ENCODE results near the gene MCM6. TPM values are rescaled to one million over a fixed set of nuclear protein-coding genes. Genes with fewer than 3 reads are reported as not detected.
A peak's percentile ranks its signal among the peaks of the same experiment; 100 is the strongest.

Gene MCM6
- total RNA-seq, 4 donors from 2014 or later: 5.9 to 9.5 (median 7.1) TPM

DNA sequence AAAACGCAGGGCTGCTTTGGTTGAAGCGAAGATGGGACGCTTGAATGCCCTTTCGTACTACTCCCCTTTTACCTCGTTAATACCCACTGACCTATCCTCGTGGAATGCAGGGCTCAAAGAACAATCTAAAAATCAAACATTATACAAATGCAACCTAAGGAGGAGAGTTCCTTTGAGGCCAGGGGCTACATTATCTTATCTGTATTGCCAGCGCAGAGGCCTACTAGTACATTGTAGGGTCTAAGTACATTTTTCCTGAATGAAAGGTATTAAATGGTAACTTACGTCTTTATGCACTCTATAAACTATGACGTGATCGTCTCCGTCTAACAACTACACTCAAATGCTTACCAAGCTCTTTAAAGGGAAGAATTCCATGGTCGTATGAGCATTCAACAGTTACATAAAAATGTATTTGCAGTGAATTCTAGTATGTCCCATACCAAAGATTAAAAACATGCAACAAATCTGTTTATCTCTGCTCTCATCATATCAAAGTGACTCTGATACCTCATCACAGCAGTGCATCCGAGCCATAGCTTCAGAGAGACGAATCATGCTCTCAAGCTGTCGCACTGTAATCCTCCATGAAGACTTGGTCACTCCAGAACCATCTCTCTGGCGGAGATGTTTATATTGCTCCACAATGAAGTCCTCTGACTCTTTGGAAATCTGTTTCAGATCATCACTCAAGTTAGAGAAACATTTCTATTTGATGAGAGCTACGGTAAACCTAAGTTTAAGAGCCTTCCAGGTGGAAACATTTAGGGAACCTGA lies 25.2 kb downstream of the MCM6 start:
- TF ChIP-seq, protein P1, sequence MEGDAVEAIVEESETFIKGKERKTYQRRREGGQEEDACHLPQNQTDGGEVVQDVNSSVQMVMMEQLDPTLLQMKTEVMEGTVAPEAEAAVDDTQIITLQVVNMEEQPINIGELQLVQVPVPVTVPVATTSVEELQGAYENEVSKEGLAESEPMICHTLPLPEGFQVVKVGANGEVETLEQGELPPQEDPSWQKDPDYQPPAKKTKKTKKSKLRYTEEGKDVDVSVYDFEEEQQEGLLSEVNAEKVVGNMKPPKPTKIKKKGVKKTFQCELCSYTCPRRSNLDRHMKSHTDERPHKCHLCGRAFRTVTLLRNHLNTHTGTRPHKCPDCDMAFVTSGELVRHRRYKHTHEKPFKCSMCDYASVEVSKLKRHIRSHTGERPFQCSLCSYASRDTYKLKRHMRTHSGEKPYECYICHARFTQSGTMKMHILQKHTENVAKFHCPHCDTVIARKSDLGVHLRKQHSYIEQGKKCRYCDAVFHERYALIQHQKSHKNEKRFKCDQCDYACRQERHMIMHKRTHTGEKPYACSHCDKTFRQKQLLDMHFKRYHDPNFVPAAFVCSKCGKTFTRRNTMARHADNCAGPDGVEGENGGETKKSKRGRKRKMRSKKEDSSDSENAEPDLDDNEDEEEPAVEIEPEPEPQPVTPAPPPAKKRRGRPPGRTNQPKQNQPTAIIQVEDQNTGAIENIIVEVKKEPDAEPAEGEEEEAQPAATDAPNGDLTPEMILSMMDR (IDR thresholded peaks at IDR 0.05): no peak
- TF ChIP-seq POLR2A (IDR thresholded peaks at IDR 0.05): no peak
- no peak for DNase-seq
- 87% methylated on average over 17 of the region's 17 CpGs for WGBS, 2 donors
- no peaks in the 10 kb centered on the region for H3K27me3 ChIP-seq
- no peak overlapping the region for H3K4me3 ChIP-seq (replicated peaks in 1 of 3)
- H3K36me3 ChIP-seq: peaks cover 0 to 5% of the 10 kb centered on the region in 2 donors
- H3K4me1 ChIP-seq: peaks cover 0 to 2% of the 10 kb centered on the region in 2 donors
- no peak overlapping the region for H3K27ac ChIP-seq
- no peaks in the 10 kb centered on the region for H3K9me3 ChIP-seq
- intact Hi-C loops (cut with DNase I): no loop called here

DNA sequence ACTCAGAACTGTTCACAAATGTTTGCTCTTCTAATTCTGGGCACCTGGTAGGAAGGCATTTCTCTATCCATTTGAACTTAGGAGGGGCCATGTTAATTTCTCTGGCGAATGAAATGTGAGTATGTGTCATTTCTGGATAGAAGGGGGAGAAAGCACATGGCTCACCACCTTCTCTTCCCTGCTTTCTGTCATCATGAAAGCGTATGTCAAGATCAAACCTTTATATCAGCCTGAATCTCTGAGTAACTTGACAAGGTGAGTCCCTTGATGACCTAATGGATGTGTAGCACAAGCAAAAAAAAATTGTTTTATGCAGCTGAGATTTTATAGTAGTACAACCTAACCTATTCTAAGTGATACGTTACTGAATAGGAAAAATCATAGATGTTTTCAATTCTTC lies 27.2 kb downstream of the MCM6 start:
- no peak for DNase-seq
- Histone ChIP-seq H3K36me3 (peaks cover 0 to 8% of the 10 kb centered on the region in 2 donors), H3K4me3 (replicated peaks in 1 of 3) (no peak overlapping the region), H3K9me3 (no peaks in the 10 kb centered on the region), H3K27ac (no peak overlapping the region), H3K4me1 (peaks cover 0 to 3% of the 10 kb centered on the region in 2 donors), H3K27me3 (no peaks in the 10 kb centered on the region)
- TF ChIP-seq, protein P1 (IDR thresholded peaks at IDR 0.05): no peak
- no peak for TF ChIP-seq POLR2A (IDR thresholded peaks at IDR 0.05)
- intact Hi-C loops (cut with DNase I): no loop called here
- 94 to 96% methylated on average over 3 of the region's 3 CpGs for WGBS, 2 donors

DNA sequence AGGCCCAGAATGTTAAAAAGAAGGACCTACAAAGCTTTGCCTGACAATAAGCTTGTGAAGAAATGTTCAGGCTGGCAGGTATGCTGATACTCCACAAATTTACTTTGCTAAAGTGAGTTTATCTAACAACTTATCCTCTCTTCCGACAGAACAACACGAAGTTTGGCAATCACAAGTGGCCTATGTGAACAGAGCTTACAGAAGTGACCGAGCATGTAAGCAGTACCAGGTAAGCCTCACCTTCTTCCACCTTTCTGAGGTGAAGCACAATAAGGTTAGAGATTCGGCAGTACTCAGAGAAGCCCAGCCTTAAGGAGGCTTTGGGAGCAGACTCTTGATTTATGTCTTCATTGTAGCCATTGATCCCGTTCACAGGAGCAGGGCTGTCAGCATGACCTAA lies 30.2 kb downstream of the MCM6 start:
- no peak overlapping the region for H3K4me3 ChIP-seq (replicated peaks in 1 of 3)
- H3K36me3 ChIP-seq: peaks cover 0 to 8% of the 10 kb centered on the region in 2 donors
- H3K9me3 ChIP-seq: no peaks in the 10 kb centered on the region
- H3K27me3 ChIP-seq: no peaks in the 10 kb centered on the region
- peaks cover 0 to 3% of the 10 kb centered on the region in 2 donors for H3K4me1 ChIP-seq
- intact Hi-C loops (cut with DNase I): no loop called here
- DNase-seq: peak; percentile 3
- TF ChIP-seq, protein P1 (IDR thresholded peaks at IDR 0.05): no peak
- TF ChIP-seq POLR2A (IDR thresholded peaks at IDR 0.05): no peak
- H3K27ac ChIP-seq: no peak overlapping the region
- WGBS, 2 donors: 61 to 75% methylated on average over 5 of the region's 5 CpGs

DNA sequence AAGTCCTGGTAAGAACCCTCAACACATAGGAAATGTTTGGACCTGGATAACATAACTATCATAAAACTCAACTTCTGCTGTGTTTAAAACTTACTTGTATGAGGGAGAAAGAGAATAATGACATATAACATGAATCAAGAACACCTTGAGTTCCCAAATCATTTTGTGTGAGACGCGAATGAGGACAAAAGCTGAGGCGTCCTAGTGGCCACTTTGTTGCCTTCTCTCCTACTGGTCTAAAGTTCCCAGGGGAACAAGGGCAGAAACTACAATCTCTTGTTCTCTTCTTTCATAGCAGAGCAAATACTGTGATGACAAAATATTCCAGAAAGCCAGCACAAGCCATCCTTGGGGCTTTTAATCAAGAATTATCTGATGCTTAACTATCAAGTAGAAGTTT lies 31.0 kb downstream of the MCM6 start:
- TF ChIP-seq, protein P1 (IDR thresholded peaks at IDR 0.05): no peak
- no peak for TF ChIP-seq POLR2A (IDR thresholded peaks at IDR 0.05)
- 95 to 98% methylated on average over 3 of the region's 3 CpGs for WGBS, 2 donors
- peaks cover 0 to 7% of the 10 kb centered on the region in 2 donors for H3K4me1 ChIP-seq
- intact Hi-C loops (cut with DNase I): no loop called here
- H3K27ac ChIP-seq: no peak overlapping the region
- H3K4me3 ChIP-seq (replicated peaks in 1 of 3): no peak overlapping the region
- DNase-seq: no peak
- H3K27me3 ChIP-seq: no peaks in the 10 kb centered on the region
- H3K9me3 ChIP-seq: no peaks in the 10 kb centered on the region
- H3K36me3 ChIP-seq: peaks cover 0 to 8% of the 10 kb centered on the region in 2 donors

DNA sequence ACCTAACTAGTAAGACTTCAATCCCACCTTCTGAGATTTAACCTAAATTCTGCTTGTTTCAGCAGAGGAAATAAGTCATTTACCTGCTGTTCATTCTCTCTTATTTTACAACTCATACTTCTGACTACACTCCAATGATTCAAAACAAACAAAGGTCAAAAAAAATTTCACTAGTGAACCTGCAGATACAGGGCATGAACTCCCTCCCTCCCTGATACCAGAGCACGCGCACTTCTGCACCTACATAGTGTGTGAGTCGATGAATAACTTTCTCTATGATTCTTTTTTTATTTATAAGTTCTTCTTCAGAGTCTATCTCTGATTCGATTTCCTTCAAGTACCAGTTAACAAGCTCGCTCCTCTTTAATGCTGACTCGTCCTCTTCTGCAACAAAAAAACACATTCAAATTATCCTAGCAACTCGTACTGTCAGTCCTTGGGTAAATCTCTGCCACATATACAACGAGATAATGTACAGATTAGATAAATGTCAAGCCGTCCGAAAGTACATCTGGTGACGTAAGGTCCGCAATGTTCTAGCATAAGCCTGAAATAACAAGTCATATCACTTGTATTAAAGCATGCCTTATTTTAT lies 31.8 kb downstream of the MCM6 start:
- DNase-seq: no peak
- WGBS, 2 donors: 95% methylated on average over 12 of the region's 12 CpGs
- Histone ChIP-seq H3K4me1 (peaks cover 0 to 8% of the 10 kb centered on the region in 2 donors), H3K27ac (no peak overlapping the region), H3K4me3 (replicated peaks in 1 of 3) (no peak overlapping the region), H3K27me3 (no peaks in the 10 kb centered on the region), H3K36me3 (peaks cover 0 to 8% of the 10 kb centered on the region in 2 donors), H3K9me3 (no peaks in the 10 kb centered on the region)
- intact Hi-C loops (cut with DNase I): no loop called here
- TF ChIP-seq POLR2A (IDR thresholded peaks at IDR 0.05): no peak
- TF ChIP-seq, protein P1 (IDR thresholded peaks at IDR 0.05): no peak

Data from thyroid gland (tissue), 4 donors.